ENCODE measurements around the gene RALB. TPM values are rescaled to one million over a fixed set of nuclear protein-coding genes. Genes with fewer than 3 reads are reported as not detected.

Gene RALB
- total RNA-seq, 1 experiment from 2014 or later = 24.6 TPM

DNA sequence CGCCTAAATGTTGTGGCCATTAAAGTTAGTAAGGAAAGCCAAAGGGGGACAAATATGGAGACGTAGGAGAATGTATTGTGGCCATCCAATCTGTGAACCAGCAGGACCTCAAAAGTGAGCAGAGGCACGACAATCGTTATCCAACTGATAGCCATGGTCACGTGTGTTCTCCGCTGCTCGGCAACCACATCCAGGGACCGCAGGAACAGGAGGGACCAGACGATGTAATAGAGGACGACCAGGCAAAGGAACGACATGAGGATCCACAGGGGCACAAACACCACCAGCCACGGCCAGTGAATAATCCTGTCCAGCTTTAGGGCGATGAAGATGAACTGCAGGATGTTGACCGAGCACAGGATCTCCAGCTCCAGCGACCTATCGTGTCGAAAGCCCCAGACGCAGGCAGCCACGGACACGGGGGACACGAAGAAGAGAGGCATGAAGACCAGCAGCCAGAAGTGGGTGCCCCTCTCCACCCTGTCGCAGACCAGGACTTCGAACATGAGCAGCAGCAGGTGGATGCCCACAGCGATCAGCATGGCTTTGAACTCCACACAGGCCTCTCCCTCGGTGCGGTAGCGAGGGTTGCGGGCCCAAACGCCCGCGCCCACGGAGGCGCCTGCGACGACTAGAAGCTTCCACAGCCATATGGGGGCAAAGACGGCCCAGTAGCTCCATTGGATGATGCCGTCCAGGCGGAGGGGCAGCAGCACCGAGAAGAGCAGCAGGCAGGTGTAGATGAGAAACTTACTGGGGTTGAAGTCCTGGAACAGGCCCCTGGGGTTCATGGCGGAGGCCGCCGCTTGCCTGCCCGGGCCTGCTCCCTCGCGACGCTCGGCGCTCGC is 30.2 kb upstream of the RALB start:
- no peak overlapping the region for H3T11ph ChIP-seq (ENCODE audit: low read length)
- H4K20me1 ChIP-seq (ENCODE audit: control insufficient read depth, insufficient read depth, insufficient read length) = peaks cover 5% of the 10 kb centered on the region
- H3K27ac ChIP-seq (ENCODE audit: insufficient read length, low read depth, low read length) = no peak overlapping the region
- no peaks in the 10 kb centered on the region for H3K23me2 ChIP-seq (ENCODE audit: insufficient read length, low read depth, low read length, poor library complexity, severe bottlenecking)
- no peak overlapping the region for H2BK20ac ChIP-seq (ENCODE audit: low read depth, low read length, poor library complexity, severe bottlenecking)
- H3K56ac ChIP-seq (ENCODE audit: insufficient read length, low read depth, low read length) = no peak overlapping the region
- peak overlapping the region; percentile 52 for H3K18ac ChIP-seq (ENCODE audit: insufficient read length, low read depth, low read length)
- H2BK12ac ChIP-seq (ENCODE audit: insufficient read length, low read depth, low read length) = no peak overlapping the region
- H2AK5ac ChIP-seq (ENCODE audit: insufficient read length, low read length) = no peak overlapping the region
- peaks cover 51% of the 10 kb centered on the region for H3K27me3 Mint-ChIP-seq (ENCODE audit: low read depth)
- H3K9me3 Mint-ChIP-seq = peaks cover 6 to 9% of the 10 kb centered on the region in 2 experiments
- no peak overlapping the region for H3K23ac ChIP-seq (ENCODE audit: insufficient read length, low read depth, low read length)
- H3K4me1 ChIP-seq (ENCODE audit: insufficient read depth, low read length) = no peaks in the 10 kb centered on the region
- TF ChIP-seq CTCF (conservative IDR thresholded peaks at IDR 0.05) = no peak
- no peak overlapping the region for H2BK120ac ChIP-seq (ENCODE audit: low read depth, low read length, poor library complexity, severe bottlenecking)
- no peaks in the 10 kb centered on the region for H3K79me1 ChIP-seq (ENCODE audit: insufficient read depth, low read depth, low read length, poor library complexity, severe bottlenecking)
- DNase-seq = peak; percentile 10
- peak overlapping the region in 1 of 3 experiments; percentile 76; a peak in 2 of 7 replicates for H3K27ac Mint-ChIP-seq
- H2BK15ac ChIP-seq (ENCODE audit: low read depth, low read length) = no peak overlapping the region
- no peaks in the 10 kb centered on the region; the same call in 1 of the 2 replicates for H3K79me2 ChIP-seq (ENCODE audit: insufficient read depth, low read length)
- peaks cover 10 to 25% (median 23%) of the 10 kb centered on the region in 3 experiments for H3K36me3 Mint-ChIP-seq (ENCODE audit: insufficient read depth in 1 of 3, low read depth in 3 of 3)
- no peak overlapping the region for H2BK5ac ChIP-seq (ENCODE audit: insufficient read length, low read length)
- no peak overlapping the region for H4K8ac ChIP-seq (replicated peaks; ENCODE audit: insufficient read length, low read depth, low read length)
- H3K14ac ChIP-seq (ENCODE audit: insufficient read depth, low read length) = no peak overlapping the region; the same call in 1 of the 2 replicates
- H4K5ac ChIP-seq (ENCODE audit: insufficient read length, low read depth, low read length) = no peak overlapping the region
- H4K91ac ChIP-seq (ENCODE audit: insufficient read length, low read depth, low read length) = no peak overlapping the region
- no peak overlapping the region for H3K9ac ChIP-seq (ENCODE audit: extremely low read depth, insufficient read length, low read length)
- peaks cover 4% of the 10 kb centered on the region for H3K9me3 ChIP-seq (ENCODE audit: control insufficient read depth, low read depth, low read length)
- H3K4ac ChIP-seq (ENCODE audit: low read depth, low read length) = no peak overlapping the region
- WGBS (ENCODE audit: extremely low coverage, insufficient read length, low lambda C conversion rate) = no CpG with 5 or more reads among the region's 49 CpGs
- H3K4me1 Mint-ChIP-seq = peaks cover 23 to 34% of the 10 kb centered on the region in 2 experiments
- H2AFZ ChIP-seq (ENCODE audit: low read length) = no peak overlapping the region
- no peak overlapping the region for H3K4me2 ChIP-seq (ENCODE audit: insufficient read depth, insufficient read length, low read length)
- peak overlapping the region; percentile 64 to 78 for H3K4me3 Mint-ChIP-seq
- H3K27me3 ChIP-seq (ENCODE audit: insufficient read depth, low read length) = peaks cover 10% of the 10 kb centered on the region; the same call in 1 of the 2 replicates

Data from H9 (cell line).